Bone marrow (tissue), 2 donors: ENCODE results near the gene GALNTL6.

ENCODE experiments used
- DNase-seq, 2 donors: peaks; one replicate each; lab custom pipeline; 2025; lab: John Stamatoyannopoulos, UW

GALNTL6 gene

DNA sequence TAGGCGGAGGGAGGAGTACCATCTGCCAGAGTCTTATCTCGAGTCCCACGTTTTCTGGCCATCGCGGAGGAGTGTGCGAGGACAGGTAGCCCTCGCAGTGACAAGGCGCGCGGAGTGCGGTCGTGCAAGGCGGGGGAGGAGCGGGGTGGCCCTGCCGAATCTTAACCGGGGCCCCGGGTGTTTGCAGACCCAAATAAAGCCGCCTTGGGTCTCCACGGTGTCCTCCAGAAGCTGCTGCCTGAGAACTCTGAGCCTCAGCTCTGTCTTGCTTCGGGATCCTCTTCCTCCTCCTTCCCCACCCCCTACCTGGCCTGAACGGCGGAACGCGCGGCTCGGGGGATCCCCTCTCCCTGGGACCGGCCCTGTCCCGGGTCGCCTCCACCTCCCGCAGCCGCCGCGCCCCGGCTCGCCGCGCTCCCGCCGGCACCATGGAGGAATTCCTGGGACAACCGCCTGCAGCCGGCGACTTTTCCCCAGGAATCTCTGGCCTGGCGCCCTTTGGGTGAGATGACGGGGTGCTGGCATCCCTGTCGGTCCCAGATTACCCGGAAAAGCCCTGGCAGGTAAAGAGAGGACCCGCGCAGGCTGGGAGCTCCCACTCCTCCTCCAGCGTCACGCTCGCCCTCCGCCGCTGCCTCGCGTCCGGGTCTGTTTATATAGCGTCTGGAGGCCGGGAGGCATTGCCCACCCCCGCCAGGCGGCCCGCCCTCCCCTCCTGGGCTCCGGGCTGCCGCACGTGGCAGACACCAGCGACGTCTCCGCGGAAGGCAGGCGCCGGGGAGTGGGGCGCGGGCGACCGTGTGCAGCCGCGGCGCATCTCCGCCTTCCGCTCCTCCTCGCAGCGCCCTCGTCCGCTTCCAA lies at the start of gene GALNTL6:
TSS of gene GALNTL6 (plus strand) at position 740 of the 861 bp plus-strand sequence.
- no peak for DNase-seq

DNA sequence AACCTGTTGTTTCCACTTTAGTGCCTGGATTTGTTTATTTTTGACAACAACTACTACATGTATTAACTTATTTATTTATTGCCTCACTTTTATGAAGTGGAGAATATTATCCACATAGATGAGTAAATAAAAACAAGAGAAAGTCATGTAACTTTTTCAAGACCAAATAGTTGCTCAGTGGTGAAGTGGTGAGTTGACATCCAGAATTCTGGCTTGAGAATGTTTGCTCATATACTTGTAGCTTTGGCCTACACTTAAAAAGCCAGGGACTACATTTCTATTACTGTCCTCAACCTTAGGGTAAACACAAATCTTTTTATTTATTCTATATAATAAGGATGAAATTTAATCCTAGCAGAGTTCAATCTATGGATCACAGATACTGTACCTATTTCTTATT lies 47.7 kb upstream of the GALNTL6 start:
- no peak for DNase-seq

DNA sequence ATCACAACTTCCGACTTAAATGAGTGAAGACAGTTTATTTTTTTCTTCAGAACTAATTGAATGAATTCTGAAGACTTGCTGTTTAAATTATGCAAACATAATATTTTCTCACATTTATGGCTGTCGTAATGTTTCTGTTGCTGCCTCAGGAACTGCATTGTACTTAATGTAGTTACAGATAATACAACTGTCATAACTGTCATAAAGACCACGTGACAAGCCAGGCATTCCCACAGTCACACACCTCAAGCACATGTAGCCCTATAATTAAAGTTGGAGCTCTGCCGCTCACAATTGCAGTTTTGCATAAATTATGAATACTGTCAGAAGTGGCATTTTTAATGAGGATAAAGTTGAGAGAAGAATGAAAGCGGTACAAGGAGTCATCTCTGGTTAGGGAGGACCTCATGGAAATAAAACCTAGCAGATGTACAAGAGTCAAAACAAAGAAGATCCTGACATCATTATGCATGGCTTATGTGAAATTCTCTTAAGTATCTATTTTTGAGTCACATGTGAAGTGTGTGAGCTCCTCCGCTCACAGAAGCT lies 38.5 kb upstream of the GALNTL6 start:
- no peak for DNase-seq

DNA sequence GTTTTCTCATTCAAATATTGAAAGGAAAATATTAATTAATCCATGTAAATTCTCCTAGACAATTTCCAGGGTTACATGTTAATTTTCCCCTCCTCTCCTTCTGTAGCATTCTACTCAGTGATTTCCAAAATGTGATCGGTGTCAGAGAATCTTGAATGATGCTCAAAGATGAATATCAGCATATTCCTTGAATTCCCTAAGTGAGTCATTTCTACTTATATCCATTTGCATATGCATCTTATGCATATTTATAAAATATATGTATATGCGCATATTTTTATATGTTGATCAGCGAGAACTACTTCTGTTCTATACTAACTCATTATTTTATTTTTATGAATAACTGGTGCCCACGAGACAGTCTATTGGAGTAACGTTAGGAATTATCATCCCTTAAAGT lies 33.9 kb upstream of the GALNTL6 start:
- no peak for DNase-seq

DNA sequence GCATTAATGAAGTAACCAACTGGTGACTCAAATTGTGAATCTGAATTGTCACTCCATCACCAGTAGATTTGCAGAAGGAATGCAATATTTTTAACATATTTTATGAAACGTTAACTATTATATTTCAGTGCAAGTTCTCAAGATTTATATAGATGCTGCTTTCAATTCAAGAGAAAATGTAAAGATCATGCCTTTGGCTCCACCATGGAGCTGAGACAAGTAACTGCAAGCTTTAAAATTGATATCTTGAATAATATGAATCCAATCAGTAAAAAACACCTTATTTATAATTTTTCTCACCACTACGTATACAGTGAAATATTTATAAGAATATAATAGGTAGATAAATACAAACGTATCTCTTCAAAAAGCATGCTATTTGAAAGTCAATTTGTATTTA lies 27.8 kb upstream of the GALNTL6 start:
- DNase-seq: no peak

DNA sequence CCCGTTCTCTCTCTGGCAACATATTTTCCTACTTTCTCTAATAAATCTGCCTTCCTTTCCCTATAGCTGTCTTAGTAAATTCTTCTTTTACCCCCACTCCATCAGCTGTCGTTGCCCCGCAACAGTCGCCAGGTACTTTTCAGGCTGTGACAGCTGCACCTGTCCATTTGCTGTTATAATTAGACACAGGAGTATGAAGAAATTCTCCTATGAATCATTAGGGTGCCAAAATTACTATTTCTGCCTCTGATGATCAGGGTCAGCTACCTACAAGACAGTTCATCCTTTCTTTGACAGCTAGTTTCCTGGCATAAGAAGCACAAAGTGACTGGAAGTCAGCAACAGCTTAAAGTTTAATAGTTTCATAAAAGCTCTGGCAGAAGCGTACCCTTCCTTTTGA lies 19.5 kb upstream of the GALNTL6 start:
- no peak for DNase-seq

DNA sequence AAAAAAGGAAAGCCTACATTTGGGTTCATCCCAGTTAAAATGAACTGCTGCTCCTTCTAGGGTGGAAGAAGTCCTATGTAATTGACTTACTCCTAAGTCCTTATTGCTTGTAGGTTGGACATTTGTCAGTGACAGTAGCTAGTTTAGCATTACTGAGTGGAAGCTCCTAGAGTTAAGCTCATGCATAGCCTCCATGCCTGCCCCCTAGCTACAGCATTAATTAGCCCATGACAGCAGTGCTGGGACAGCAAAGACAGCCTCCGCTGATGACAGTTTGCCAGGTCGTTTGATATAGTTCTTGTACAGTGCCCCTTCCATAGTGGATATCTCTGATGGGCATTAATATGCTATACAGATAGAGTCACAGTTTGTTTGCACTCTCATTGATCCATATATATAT lies 18.7 kb upstream of the GALNTL6 start:
- no peak for DNase-seq

DNA sequence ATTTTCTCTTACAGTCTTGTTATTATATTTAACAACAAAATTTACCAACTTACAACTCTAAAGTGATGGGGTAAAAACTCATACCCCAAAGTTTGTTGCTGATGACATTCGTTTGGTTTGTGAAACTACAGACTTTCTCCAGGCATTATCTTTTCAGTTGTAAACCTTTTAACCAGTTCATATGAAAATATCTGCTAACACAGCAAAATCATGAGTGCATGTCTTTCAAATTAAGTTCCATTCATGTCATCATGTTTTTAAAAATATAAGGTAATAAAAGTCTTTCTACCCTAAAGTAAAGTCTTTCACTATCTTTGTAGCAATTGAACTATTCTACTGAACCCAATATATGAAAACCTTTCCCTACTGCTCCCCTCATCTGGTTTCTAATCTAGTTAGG lies 3.4 kb upstream of the GALNTL6 start:
- DNase-seq: no peak

DNA sequence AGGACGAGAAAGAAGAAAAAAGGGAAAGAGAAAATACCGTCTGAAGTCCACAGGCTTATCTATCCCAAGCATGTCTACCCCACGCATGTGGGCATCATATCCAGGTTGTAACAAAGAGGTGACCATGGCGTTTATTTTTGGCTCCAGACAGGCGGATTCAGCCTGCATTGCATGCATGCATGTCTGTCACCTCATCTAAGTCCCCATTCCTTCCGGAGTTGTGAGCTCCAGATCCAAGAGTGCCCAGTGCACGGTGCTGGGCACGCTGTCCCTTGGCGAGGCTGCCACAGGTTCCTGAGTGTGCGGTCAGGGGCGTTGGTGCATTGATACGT lies 905 bp upstream of the GALNTL6 start:
- DNase-seq: no peak

DNA sequence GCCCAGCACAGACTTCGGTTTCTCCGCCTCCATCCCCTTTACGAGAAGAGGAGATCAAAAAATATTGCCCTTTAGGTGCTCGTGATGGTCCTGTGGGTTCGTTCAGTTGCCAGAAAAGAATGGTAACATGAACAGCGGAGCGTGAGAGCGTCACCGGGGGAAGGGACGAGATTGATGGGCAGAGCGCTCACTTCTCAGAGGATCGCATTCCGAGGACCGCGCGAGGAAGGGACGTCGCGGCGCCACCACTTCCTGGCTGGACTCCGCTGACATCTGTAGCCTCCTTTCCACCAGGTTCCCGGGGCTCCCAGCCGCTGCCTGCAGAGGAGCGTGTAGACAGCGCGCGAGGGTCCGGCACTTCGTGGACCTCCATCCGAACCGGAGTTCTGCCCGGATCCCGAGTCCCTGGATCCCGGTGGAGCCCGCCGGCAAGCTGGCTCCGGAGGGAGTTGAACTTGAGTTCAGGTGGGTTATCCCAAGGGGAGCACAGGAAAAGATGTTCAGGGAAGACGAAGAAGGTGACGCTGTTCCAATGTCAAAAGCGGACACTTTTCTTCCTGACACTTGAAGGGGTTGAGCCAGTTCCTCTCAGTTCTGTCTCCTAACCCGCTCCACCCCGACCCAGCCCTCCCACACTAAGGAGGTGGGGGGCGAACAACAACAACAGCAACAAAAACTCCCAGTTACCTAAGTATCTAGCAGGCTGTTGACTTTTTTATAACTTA lies 484 bp downstream of the GALNTL6 start:
- DNase-seq: no peak

DNA sequence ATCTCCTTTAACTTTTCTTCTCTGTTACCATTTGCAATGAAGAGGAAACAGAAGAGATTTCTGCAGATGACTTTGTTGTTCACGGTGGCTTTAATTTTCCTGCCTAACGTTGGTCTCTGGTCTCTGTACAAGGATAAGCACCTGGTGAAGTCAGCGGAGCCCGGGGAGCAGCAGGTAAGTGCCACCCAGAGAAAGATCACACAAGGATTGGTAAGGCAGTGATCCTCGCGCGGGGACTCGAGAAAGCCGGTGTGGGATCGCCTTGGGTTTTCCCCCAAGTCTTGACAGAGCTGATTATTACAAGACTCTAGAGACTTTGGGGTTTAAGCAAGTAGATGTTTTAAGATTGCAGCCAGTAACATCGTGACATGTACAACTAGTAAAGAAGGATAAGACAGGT lies 1.3 kb downstream of the GALNTL6 start:
- no peak for DNase-seq

DNA sequence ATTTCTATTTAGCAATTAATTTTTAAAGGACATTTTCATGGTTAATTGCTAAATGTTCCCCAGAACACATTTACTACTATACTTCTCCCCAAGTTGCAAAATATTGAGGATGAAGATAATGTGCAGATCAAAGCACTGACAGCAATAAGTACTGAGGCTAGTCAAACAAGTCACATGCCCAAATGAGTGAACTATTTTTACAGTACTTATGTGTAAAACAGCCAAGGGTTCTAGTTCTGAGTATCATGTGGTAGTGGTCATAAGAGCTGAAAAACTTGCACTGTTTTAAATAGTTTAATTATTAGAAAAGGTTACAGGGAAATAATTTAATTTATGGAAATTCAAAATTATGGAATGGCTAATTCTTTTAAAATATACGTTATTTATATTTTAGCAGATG lies 3.8 kb downstream of the GALNTL6 start:
- no peak for DNase-seq

DNA sequence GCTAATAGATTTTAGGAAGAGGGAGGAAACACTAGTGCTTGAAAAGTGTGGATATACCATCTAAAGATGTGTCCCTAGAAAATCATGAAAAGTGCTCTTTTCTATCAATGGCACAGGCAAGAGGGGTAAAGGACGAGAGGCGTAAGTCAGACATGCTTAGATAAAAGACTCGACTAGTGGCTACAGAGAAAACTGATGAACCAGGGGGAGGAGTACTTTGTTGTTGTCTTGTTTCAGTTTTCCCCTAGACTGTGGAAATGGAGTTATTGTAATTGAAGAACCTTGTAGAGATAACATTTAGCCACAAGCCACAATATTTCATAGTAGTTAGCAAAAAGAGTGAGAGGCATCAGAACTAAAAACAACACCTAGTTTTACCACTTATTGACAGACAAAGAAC lies 21.4 kb downstream of the GALNTL6 start:
- DNase-seq: no peak

DNA sequence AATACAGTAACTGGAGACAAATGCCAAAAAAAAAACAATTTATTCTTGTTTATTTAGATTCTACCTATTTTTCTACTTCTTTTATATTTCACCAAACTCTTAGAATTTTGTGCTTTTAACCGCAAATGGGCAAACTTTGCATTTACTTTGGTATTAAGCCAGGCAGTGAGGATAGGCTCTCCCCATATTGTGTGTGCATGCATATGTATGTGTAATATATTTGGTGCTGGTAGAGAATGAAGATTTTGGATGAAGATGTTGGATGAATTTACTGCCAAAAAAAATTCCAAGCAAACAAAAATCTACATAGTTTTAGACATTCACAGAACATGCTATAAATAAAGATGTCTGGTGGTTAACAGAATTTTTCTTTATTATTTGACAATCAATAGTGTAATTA lies 30.3 kb downstream of the GALNTL6 start:
- no peak for DNase-seq

DNA sequence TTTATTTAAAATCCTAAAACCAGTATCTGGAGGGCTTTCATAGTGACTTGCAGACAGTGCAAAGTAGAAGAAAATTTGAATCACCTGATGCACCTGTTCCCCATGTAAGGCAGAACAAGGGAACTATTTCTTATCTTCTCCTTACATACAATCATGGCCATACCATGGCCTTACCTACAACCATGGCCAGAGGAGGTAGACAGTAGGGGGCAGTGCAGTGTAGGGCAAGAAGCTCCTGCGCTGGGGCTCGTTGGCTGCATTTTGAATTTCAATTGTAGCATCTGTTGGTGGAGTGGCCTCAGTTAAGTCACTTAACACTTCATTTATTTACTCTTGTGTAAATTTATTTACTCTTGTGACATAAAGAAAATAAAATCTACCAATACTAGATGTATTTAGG lies 33.0 kb downstream of the GALNTL6 start:
- no peak for DNase-seq

DNA sequence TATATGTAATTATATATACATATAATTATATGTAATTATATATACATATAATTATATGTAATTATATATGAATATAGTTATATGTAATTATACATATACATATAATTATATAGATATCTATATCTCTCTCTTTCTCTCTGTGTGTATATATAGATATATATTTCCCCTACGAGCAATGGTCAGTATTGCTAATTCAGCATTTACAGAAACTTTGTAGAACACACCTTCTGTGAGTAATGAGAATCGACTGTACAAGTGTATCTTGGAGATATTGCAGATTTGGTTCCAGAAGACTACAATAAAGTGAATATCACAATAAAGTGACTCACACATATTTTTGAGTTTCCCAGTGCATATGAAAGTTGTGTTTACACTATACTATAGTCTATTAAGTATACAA lies 33.7 kb downstream of the GALNTL6 start:
- no peak for DNase-seq

DNA sequence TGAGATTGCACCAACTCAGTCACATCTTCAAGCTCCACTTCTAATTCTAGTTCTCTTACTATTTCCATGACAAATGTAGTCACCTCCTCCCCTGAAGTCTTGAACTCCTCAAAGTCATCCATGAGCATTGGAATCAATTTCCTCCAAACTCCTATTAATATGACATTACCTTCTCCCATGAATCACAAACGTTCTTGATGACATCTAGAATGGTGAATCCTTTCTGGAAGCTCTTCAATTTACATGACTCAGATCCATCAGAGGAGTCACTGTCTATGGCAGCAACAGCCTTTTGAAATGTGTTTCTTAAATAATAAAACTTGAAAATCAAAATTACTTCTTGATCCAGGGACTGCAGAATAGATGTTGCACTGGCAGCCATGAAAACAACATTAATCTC lies 34.5 kb downstream of the GALNTL6 start:
- no peak for DNase-seq

DNA sequence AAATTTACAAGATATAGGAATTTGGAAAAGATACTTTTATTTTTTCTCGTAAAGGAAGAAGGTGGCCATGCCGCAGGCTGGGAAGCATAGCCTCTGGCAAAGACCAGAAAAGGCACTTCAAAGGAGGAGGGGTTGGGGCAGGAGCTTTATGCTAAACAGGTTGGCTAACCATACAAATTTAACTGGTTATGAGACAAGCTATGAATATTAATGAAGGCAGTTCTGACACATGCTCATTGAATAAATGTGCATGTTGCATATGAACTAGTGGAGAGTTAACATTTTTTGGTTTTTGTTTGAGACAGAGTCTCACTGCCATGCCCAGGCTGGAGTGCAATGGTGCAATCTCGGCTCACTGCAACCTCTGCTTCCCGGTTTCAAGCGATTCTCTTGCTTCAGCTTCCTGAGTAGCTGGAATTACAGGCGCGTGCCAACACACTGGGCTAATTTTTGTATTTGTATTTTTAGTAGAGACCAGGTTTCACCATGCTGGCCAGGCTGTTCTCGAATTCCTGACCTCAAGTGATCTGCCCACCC lies 36.5 kb downstream of the GALNTL6 start:
- DNase-seq: no peak

DNA sequence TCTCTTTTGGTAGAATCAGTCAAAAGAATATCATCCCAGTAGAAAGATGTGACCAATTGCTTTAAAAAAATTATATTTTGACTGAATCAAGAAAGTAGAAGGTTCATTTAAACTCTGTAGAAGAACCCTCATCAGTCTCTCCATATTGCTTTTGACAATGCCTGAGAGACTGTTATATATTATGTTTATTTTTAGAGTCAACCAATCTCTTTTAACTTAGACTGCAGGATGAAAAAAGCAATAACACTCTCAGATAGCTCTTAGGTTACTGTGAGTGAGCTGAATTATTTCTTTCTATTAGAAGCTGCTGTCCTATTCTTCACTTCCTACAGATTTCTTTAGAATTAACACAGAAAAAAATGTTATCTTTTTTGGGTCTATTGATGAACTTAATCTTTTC lies 38.1 kb downstream of the GALNTL6 start:
- DNase-seq: no peak

DNA sequence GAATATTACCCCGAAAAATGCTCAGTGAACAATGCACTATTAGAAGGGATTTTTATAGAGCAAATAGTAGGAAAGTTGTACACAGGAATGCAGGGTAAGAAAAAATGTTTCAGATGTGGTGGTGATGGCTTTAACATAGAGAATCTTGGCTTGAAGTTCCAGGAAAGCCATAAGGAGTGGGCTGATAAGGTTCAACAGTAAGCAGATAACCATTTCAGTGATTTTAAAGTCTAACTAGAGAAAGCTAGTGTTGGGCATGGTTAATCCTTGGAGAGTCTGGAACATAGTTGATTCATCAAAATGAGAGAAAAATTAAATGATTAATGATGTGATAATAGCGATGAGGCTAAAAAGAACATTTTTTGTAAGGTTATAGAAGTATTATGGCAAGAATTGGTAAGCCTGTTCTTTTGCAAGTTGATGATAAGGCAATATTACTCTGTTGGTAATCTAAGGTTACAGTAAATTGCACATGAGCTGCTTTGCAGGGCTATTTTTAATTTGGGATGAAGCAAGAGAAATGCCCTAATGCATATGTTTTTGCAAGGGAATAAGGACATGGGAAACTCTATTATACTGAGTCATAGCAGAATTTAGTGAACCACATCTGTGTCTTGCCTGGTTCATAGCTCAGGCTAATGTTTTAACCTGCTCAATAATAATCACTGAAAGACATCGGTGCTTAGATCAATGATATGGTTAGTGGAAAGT lies 44.3 kb downstream of the GALNTL6 start:
- no peak for DNase-seq

DNA sequence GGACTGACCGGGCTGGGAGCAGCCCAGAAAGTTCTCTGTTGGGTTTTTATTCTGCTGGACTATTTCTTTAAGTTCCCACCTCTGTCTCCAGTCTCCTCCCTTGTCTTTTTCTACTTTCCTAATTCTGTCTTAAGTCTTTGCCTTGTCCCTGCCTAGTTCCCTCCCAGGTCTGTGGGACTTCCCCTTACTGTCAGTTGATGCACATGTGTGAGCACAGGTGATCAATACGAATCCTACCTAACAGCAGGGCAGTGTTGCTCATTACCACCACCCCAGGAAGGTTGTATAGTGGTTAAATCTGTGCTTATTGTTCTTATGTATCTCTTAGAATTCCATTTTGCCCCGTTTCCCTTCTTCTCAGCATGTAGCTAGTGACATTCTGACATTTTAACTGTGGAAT lies 62.1 kb downstream of the GALNTL6 start:
- DNase-seq: no peak

DNA sequence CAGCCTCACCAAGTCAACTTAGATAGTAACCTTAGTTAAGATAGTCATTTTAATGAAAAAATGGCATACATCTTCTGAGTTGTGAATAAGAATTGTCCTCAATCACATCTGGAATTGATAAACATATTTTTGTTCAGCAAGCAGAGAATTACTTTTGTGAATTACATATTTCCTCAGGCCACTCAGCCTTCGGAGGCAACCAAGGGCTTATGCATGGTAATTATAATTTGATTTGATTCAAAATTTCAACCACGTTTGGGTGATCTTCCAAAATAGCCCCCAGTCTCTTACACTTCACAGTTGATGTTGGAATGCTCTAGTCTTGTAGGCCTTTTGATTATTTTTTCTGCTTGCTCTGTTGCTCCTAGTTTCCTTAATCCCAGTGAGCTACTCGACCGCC lies 63.4 kb downstream of the GALNTL6 start:
- no peak for DNase-seq

DNA sequence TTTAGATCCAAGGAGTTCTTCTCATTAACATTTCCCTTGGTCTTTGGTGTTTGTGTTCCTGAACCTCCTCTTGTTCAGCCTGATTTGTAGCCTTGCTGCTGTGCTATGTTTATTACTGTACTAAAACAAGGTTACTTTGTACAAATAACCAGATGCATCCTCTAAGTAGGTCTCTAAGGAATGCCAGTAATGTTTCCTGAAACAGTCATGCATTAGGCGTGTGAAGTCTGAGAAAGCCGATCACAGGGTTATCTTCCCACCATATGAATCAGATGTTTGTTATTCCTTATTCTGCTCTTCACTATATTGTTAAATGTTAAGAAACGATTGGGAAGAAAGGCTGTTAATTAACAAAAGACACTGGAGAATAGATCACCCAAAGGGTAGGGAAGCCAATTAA lies 66.9 kb downstream of the GALNTL6 start:
- no peak for DNase-seq
